ENCODE measurements around the gene ACACA. TPM values are rescaled to one million over a fixed set of nuclear protein-coding genes. Genes with fewer than 3 reads are reported as not detected.

The ACACA gene
- total RNA-seq, 1 donor, result 89.4 TPM

DNA sequence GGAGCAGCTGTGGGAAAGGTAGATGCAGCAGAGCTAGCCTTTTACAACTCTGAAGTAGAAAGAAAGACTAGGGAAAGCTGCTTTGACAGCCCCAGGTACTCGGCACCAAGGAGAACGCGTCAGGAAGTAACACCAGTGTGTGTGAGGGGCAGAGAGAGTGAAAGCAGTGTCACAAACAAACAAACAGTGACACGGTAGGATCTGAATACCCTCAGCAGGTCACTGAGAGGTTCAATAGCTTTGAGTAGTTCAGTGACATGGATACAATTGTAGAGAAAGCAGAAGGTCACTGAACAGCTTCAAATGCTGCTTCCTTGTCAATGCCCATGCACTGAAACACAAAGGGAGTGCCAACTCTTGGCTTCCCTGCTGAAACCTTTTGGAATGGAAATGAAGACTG is 181.2 kb downstream of the ACACA start:
- TF ChIP-seq, protein P1, sequence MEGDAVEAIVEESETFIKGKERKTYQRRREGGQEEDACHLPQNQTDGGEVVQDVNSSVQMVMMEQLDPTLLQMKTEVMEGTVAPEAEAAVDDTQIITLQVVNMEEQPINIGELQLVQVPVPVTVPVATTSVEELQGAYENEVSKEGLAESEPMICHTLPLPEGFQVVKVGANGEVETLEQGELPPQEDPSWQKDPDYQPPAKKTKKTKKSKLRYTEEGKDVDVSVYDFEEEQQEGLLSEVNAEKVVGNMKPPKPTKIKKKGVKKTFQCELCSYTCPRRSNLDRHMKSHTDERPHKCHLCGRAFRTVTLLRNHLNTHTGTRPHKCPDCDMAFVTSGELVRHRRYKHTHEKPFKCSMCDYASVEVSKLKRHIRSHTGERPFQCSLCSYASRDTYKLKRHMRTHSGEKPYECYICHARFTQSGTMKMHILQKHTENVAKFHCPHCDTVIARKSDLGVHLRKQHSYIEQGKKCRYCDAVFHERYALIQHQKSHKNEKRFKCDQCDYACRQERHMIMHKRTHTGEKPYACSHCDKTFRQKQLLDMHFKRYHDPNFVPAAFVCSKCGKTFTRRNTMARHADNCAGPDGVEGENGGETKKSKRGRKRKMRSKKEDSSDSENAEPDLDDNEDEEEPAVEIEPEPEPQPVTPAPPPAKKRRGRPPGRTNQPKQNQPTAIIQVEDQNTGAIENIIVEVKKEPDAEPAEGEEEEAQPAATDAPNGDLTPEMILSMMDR (IDR thresholded peaks at IDR 0.05; ENCODE audit: insufficient read depth, low read depth, low read length), result no peak
- H3K4me3 ChIP-seq (ENCODE audit: low read depth, low read length), result no peak overlapping the region
- DNase-seq (ENCODE audit: low read depth), result no peak

DNA sequence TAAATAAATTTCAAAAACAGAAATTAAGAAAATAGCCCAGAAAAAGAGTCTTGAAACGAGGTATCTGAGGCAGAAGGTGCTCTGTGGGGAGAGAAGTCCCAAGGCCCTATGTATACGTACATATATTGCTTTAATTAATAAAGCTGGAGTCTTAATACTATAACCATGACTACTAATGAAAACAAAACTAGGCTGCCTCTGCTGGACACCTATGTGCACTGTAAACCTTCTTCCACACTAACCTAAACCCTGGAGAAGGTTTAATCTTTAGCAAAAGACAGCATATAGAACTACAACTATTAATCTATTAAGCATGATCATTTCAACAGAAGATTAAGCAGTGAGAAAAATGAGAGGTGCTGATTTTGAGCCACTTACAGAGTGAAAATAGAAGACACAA is 184.8 kb downstream of the ACACA start:
- no peak for DNase-seq (ENCODE audit: low read depth)
- TF ChIP-seq, protein P1 (IDR thresholded peaks at IDR 0.05; ENCODE audit: insufficient read depth, low read depth, low read length), result peak; percentile 7
- H3K4me3 ChIP-seq (ENCODE audit: low read depth, low read length), result no peak overlapping the region

DNA sequence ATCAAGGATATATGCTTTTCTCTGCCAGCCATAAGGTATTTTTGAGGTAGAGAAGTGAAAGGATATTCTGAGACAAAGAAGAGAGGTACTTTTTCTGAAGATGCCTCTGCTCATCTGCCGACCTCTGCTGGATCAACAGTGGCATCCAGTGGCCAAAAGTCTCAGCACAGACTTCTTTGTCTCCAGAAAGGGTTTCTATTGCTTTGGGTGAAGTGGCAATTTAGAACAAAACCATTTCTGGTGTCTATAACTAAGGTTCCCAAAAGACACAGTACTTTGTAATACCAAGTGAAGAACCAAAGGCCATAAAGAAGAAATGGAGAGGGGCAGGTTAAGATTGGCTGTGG is 186.1 kb downstream of the ACACA start:
- peak; percentile 55 for DNase-seq (ENCODE audit: low read depth)

DNA sequence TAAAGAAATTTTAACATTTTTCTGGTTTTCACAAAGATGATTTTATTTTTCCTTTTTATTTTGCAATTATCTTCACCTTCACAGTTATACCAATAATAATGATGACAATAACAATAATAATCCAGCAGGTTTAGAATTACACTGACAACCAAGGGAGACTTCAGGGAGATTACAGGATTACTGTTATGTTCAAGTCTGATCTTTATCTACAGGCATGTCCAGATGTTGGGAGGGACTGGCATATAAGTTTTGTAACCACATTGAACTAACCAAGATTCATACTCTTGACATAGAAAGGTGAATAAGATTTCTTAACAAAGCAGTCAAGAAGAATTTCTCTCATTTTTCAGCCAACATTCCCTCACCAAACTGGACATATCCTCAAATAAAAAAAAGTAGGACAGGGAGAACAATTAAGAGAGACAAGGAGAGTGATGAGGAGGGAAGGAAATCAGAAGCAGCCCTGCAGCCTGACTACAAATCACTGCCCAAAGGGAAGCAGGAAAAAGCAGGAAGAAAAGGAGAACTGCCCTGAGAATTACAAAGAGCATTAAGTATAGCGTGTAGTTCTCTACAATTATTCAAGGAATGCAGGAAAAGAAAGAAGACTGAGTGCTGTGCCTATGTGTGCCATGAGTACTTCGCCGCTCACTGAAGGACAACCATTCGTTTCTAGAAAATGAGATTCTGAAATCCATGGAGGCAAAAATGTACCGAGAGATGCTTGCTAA is 186.6 kb downstream of the ACACA start:
- peak; percentile 42 for DNase-seq (ENCODE audit: low read depth)
- no peak overlapping the region for H3K4me3 ChIP-seq (ENCODE audit: low read depth, low read length)
- TF ChIP-seq, protein P1 (IDR thresholded peaks at IDR 0.05; ENCODE audit: insufficient read depth, low read depth, low read length), result no peak

More for the DNA sequence above, 186.1 kb downstream of the ACACA start:
- TF ChIP-seq, protein P1 (IDR thresholded peaks at IDR 0.05; ENCODE audit: insufficient read depth, low read depth, low read length), result peak; percentile 71
- H3K4me3 ChIP-seq (ENCODE audit: low read depth, low read length), result no peak overlapping the region

DNA sequence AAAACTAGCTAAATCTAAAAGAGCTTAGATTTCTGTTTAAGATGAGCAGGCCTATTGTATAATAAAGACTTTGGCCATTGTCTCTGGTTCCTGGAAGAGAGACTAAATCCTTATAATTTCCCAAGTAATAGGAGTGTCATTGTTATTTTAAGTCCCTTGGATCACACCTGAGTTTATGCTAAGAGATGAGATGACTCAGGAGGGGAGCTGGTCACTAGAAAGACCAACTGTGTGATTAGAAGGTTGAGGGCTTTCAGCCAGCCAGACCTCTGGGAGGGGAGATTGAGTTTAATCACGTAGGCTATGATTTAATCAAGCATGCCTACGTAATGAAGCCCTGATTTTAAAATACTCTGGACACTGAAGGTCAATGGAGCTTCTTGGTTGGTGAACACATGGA is 187.8 kb downstream of the ACACA start:
- no peak overlapping the region for H3K4me3 ChIP-seq (ENCODE audit: low read depth, low read length)
- no peak for DNase-seq (ENCODE audit: low read depth)
- TF ChIP-seq, protein P1 (IDR thresholded peaks at IDR 0.05; ENCODE audit: insufficient read depth, low read depth, low read length), result no peak

DNA sequence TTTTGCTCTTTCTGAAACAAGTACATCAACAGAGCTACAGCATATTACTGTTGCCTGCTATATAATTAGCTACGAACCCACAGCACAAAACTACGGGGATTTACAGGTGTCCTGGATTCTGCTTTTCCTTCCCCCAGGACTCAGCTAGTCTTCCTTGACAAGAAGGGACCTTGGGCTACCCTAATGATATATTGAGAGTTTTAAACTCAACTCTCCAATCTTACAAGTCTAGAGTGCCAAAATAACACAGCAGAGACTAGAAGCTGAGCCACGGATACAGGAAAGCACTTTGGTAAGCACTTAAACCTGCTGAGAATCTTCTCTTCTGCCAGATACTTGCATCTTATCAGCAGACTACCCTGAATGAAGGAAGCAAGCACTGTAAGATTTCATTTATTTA is 192.2 kb downstream of the ACACA start:
- H3K4me3 ChIP-seq (ENCODE audit: low read depth, low read length), result no peak overlapping the region
- TF ChIP-seq, protein P1 (IDR thresholded peaks at IDR 0.05; ENCODE audit: insufficient read depth, low read depth, low read length), result no peak
- DNase-seq (ENCODE audit: low read depth), result no peak

DNA sequence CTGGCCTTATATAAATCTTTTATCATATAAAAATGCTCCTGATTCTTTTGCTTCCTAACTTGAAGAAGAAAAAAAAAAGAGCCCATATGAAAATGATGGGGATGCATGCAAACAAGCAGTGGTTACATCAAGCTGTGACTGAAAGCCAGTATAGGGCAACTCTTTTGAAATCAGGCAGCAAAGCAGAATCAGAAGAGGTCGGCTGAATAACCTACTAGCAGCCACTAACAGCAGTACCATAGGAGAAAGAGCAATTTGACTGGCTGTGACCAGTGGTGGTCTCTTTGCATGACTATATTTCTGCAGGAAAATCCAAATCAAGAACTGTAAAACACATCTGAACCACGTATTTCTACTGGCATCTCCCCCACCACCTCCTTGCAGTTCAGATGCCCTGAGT is 192.7 kb downstream of the ACACA start:
- no peak for DNase-seq (ENCODE audit: low read depth)
- TF ChIP-seq, protein P1 (IDR thresholded peaks at IDR 0.05; ENCODE audit: insufficient read depth, low read depth, low read length), result no peak
- H3K4me3 ChIP-seq (ENCODE audit: low read depth, low read length), result no peak overlapping the region

All from fibroblast of villous mesenchyme (primary cell).